CD4-positive, alpha-beta T cell (primary cell): ENCODE data around the gene PNPLA7. TPM values are rescaled to one million over a fixed set of nuclear protein-coding genes. Genes with fewer than 3 reads are reported as not detected.

ENCODE experiments used
- ATAC-seq: fragments of 200-7000 bp; cut with Tn5 transposase; one replicate; pipeline ENCODE4 v1.10.0; 2022; ENCODE audit warnings: mild to moderate bottlenecking; ENCODE audit not compliant: poor library complexity
- CTCF ChIA-PET: fragments of 350-600 bp; sonication (Branson Sonifier 250); formaldehyde crosslinking; loops from one replicate; lab custom pipeline; 2021; ENCODE audit warnings: antibody characterized with exemption, inconsistent platforms; lab: Charles Lee
- POLR2A ChIA-PET: fragments of 350-600 bp; sonication (Branson Sonifier 250); formaldehyde crosslinking; loops from one replicate; lab custom pipeline; 2021; ENCODE audit warnings: antibody characterized with exemption, inconsistent platforms; lab: Charles Lee
- DNase-seq, 14 experiments: peaks; one replicate each; pipeline ENCODE4 v3.0.0-alpha.2; 2013 to 2020; ENCODE audit warnings: mixed read lengths in 2 of 14
- H3K27ac ChIP-seq, 2 donors: one replicate each; pipeline versions ENCODE4 v1.5.1 to v1.7.0; 2013; ENCODE audit warnings: low read length in 2 of 2, low read depth in 1 of 2, mild to moderate bottlenecking in 1 of 2
- H3K27me3 ChIP-seq, 2 experiments: 1 replicate in 1 of 2; 2 replicates in 1 of 2; pipeline versions ENCODE4 v1.6.1 to v1.7.0; 2013; ENCODE audit warnings: low read length in 2 of 2, control low read depth in 1 of 2, mild to moderate bottlenecking in 1 of 2, moderate library complexity in 1 of 2; ENCODE audit not compliant: insufficient read depth in 2 of 2, control insufficient read depth in 1 of 2
- H3K36me3 ChIP-seq: one replicate; pipeline ENCODE4 v1.6.1; 2013; ENCODE audit warnings: low read length, control low read depth; ENCODE audit not compliant: insufficient read depth
- H3K4me1 ChIP-seq: one replicate; pipeline ENCODE4 v1.6.1; 2013; ENCODE audit warnings: low read length, control low read depth; ENCODE audit not compliant: insufficient read depth
- H3K4me3 ChIP-seq: one replicate; pipeline ENCODE4 v1.5.1; 2013; ENCODE audit warnings: mild to moderate bottlenecking, low read length, moderate library complexity
- H3K9me3 ChIP-seq, 2 experiments: 1 replicate in 1 of 2; 2 replicates in 1 of 2; pipeline versions ENCODE4 v1.6.1 to v1.7.0; 2013; ENCODE audit warnings: low read length in 2 of 2, mild to moderate bottlenecking in 2 of 2, control low read depth in 1 of 2, moderate library complexity in 1 of 2; ENCODE audit not compliant: control insufficient read depth in 1 of 2, insufficient read depth in 1 of 2
- H3K27ac Mint-ChIP-seq: one replicate; pipeline ENCODE4 v1.8.0; 2020; ENCODE audit warnings: mixed read lengths
- H3K27me3 Mint-ChIP-seq: one replicate; pipeline ENCODE4 v1.8.0; 2021; ENCODE audit warnings: mixed read lengths
- H3K36me3 Mint-ChIP-seq: one replicate; pipeline ENCODE4 v1.8.0; 2021; ENCODE audit warnings: low read depth, mixed read lengths
- H3K4me1 Mint-ChIP-seq: one replicate; pipeline ENCODE4 v1.8.0; 2021; ENCODE audit warnings: low read depth, mixed read lengths
- H3K4me3 Mint-ChIP-seq: one replicate; pipeline ENCODE4 v1.8.0; 2020; ENCODE audit warnings: mild to moderate bottlenecking, mixed read lengths
- H3K9me3 Mint-ChIP-seq: one replicate; pipeline ENCODE4 v1.8.0; 2020; ENCODE audit warnings: mixed read lengths
- CTCF ChIP-seq: fragments of 200-600 bp; IDR thresholded peaks from one replicate; pipeline ENCODE4 v1.8.0; 2022; ENCODE audit warnings: antibody characterized with exemption, mild to moderate bottlenecking
- intact Hi-C, 2 experiments: fragments of 100-400 bp; cut with DNase I in 1 of 2; cut with micrococcal nuclease in 1 of 2; formaldehyde crosslinking; loops; one replicate each; pipeline versions ENCODE4 v1.15.1 to v1.9.0; 2023 to 2025; cut with DNase I, micrococcal nuclease
- total RNA-seq, 174 experiments: library from RNA in 2 of 174; stranded (reverse) in 2 of 174; gene quantifications; one replicate each; pipeline ENCODE4 v1.2.3 and lab custom pipeline; 2021 to 2026

PNPLA7 gene
- total RNA-seq, 2 experiments from 2014 or later = 7.8 to 8.4 TPM

GRCh38 chr9:137438591-137439157 lies 111.5 kb downstream of the PNPLA7 start:
- CTCF ChIA-PET = no interaction called here
- peaks cover 21% of the 10 kb centered on the region for H3K27me3 Mint-ChIP-seq
- TF ChIP-seq CTCF = no peak

GRCh38 chr9:137437691-137438590 lies 112.3 kb downstream of the PNPLA7 start:
- ChIA-PET POLR2A (no interaction called here), CTCF (no interaction called here)
- DNase-seq (no peak), ATAC-seq (no peak)
- H3K27ac Mint-ChIP-seq = no peak overlapping the region
- intact Hi-C loops = no loop called here
- peaks cover 15% of the 10 kb centered on the region for H3K27me3 Mint-ChIP-seq
- H3K4me1 Mint-ChIP-seq = peaks cover 6% of the 10 kb centered on the region
- no peak overlapping the region for H3K27ac ChIP-seq
- H3K9me3 ChIP-seq = no peaks in the 10 kb centered on the region
- H3K36me3 ChIP-seq = no peaks in the 10 kb centered on the region
- H3K4me3 Mint-ChIP-seq = no peak overlapping the region
- H3K9me3 Mint-ChIP-seq = no peaks in the 10 kb centered on the region
- peaks cover 0 to 2% of the 10 kb centered on the region in 2 experiments for H3K27me3 ChIP-seq
- H3K4me3 ChIP-seq = no peak overlapping the region
- H3K4me1 ChIP-seq = peaks cover 5% of the 10 kb centered on the region
- no peaks in the 10 kb centered on the region for H3K36me3 Mint-ChIP-seq
- no peak for TF ChIP-seq CTCF

More at GRCh38 chr9:137438591-137439157, 111.5 kb downstream of the PNPLA7 start:
- Histone ChIP-seq H3K9me3 (no peaks in the 10 kb centered on the region), H3K4me3 (no peak overlapping the region), H3K27ac (no peak overlapping the region), H3K36me3 (no peaks in the 10 kb centered on the region), H3K4me1 (peaks cover 5% of the 10 kb centered on the region), H3K27me3 (peaks cover 0 to 2% of the 10 kb centered on the region in 2 experiments)
- H3K4me3 Mint-ChIP-seq = no peak overlapping the region
- H3K9me3 Mint-ChIP-seq = no peaks in the 10 kb centered on the region
- POLR2A ChIA-PET = interaction anchor here (0.5 kb wide), 1 partner anchor 41 kb away, joined by 3 read pairs; no protein-coding TSS in a partner anchor
- intact Hi-C loops = no loop called here
- no peak for ATAC-seq
- H3K27ac Mint-ChIP-seq = no peak overlapping the region
- H3K4me1 Mint-ChIP-seq = peaks cover 6% of the 10 kb centered on the region
- no peaks in the 10 kb centered on the region for H3K36me3 Mint-ChIP-seq
- DNase-seq = no peak

GRCh38 chr9:137436761-137437600 lies 113.2 kb downstream of the PNPLA7 start:
- Mint-ChIP-seq H3K9me3 (no peaks in the 10 kb centered on the region), H3K4me1 (peaks cover 3% of the 10 kb centered on the region), H3K36me3 (no peaks in the 10 kb centered on the region), H3K27me3 (peaks cover 8% of the 10 kb centered on the region), H3K4me3 (no peak overlapping the region), H3K27ac (no peak overlapping the region)
- no peak overlapping the region for H3K4me3 ChIP-seq
- ChIA-PET POLR2A (interaction anchor here (0.9 kb wide), 1 partner anchor 14 kb away, joined by 3 read pairs; the partner anchor contains the start of genes EXD3 and NOXA1), CTCF (no interaction called here)
- no peaks in the 10 kb centered on the region for H3K27me3 ChIP-seq
- no peak overlapping the region for H3K27ac ChIP-seq
- no peaks in the 10 kb centered on the region for H3K36me3 ChIP-seq
- H3K9me3 ChIP-seq = no peaks in the 10 kb centered on the region
- peaks cover 5% of the 10 kb centered on the region for H3K4me1 ChIP-seq
- ATAC-seq = no peak
- no peak for TF ChIP-seq CTCF
- DNase-seq = no peak
- intact Hi-C loops = no loop called here
